GM18526 (cell line): ENCODE data around the gene ELL.

Experiments used
- POLR2A ChIP-seq: IDR thresholded peaks from 3 replicates; pipeline ENCODE4 v1.6.1; 2011; ENCODE audit not compliant: insufficient read length; ENCODE audit errors: extremely low read depth

The ELL gene

GRCh38 chr19:18425515-18426415 lies 96.1 kb downstream of the ELL start:
- no peak for TF ChIP-seq POLR2A

- TF ChIP-seq POLR2A, result no peak
These were observed 96.9 kb downstream of the ELL start for GRCh38 chr19:18424890-18425514.

GRCh38 chr19:18424122-18424889 lies 97.6 kb downstream of the ELL start:
- no peak for TF ChIP-seq POLR2A

GRCh38 chr19:18423258-18424020 lies 98.4 kb downstream of the ELL start:
- no peak for TF ChIP-seq POLR2A

GRCh38 chr19:18422530-18423191 lies 99.2 kb downstream of the ELL start:
- no peak for TF ChIP-seq POLR2A

GRCh38 chr19:18421371-18421959 lies 100.4 kb downstream of the ELL start:
- no peak for TF ChIP-seq POLR2A

GRCh38 chr19:18420930-18421329 lies 100.9 kb downstream of the ELL start:
- no peak for TF ChIP-seq POLR2A

- TF ChIP-seq POLR2A, result no peak
These were observed 102.0 kb downstream of the ELL start for GRCh38 chr19:18419699-18420460.

- TF ChIP-seq POLR2A, result peak; percentile 26
These were observed 102.6 kb downstream of the ELL start, which contains the start of gene SSBP4 for GRCh38 chr19:18419195-18419698. TSS of gene SSBP4 (plus strand) at chr19:18419398. CDS start at chr19:18419649, 251 bp downstream.

- TF ChIP-seq POLR2A, result no peak
These were observed 103.2 kb downstream of the ELL start for GRCh38 chr19:18418483-18419194.

- TF ChIP-seq POLR2A, result no peak
These were observed 103.8 kb downstream of the ELL start for GRCh38 chr19:18418029-18418482.
